Memory B cell (primary cell): ENCODE measurements around the gene FRZB.

Experiments
- ATAC-seq: fragments of 150-1000 bp; cut with Tn5 transposase; 2 replicates; pipeline ENCODE4 v1.10.0; 2021; ENCODE audit warnings: low read depth, mild to moderate bottlenecking, moderate library complexity
- DNase-seq, 2 donors: peaks; one replicate each; pipeline ENCODE4 v3.0.0; 2022; ENCODE audit warnings: low spot score in 2 of 2
- H3K27ac Mint-ChIP-seq: one replicate; pipeline ENCODE4 v1.8.0; 2022; ENCODE audit warnings: mild to moderate bottlenecking, moderate library complexity, mixed read lengths
- H3K27me3 Mint-ChIP-seq: one replicate; pipeline ENCODE4 v1.8.0; 2022; ENCODE audit warnings: mixed read lengths
- H3K36me3 Mint-ChIP-seq: one replicate; pipeline ENCODE4 v1.8.0; 2022; ENCODE audit warnings: mild to moderate bottlenecking, mixed read lengths
- H3K4me1 Mint-ChIP-seq: one replicate; pipeline ENCODE4 v1.8.0; 2022; ENCODE audit warnings: mixed read lengths
- H3K4me3 Mint-ChIP-seq: one replicate; pipeline ENCODE4 v1.8.0; 2022; ENCODE audit warnings: mild to moderate bottlenecking, moderate library complexity, mixed read lengths
- H3K9me3 Mint-ChIP-seq: one replicate; pipeline ENCODE4 v1.8.0; 2022; ENCODE audit warnings: mixed read lengths

The FRZB gene

GRCh38 chr2:182870227-182870626 is 3.8 kb upstream of the FRZB start:
- H3K36me3 Mint-ChIP-seq: no peaks in the 10 kb centered on the region
- H3K4me3 Mint-ChIP-seq: no peak overlapping the region
- H3K27ac Mint-ChIP-seq: no peak overlapping the region
- no peak for DNase-seq
- H3K27me3 Mint-ChIP-seq: peaks cover 19% of the 10 kb centered on the region
- ATAC-seq: no peak
- peaks cover 12% of the 10 kb centered on the region for H3K4me1 Mint-ChIP-seq
- peaks cover 6% of the 10 kb centered on the region for H3K9me3 Mint-ChIP-seq

DNA sequence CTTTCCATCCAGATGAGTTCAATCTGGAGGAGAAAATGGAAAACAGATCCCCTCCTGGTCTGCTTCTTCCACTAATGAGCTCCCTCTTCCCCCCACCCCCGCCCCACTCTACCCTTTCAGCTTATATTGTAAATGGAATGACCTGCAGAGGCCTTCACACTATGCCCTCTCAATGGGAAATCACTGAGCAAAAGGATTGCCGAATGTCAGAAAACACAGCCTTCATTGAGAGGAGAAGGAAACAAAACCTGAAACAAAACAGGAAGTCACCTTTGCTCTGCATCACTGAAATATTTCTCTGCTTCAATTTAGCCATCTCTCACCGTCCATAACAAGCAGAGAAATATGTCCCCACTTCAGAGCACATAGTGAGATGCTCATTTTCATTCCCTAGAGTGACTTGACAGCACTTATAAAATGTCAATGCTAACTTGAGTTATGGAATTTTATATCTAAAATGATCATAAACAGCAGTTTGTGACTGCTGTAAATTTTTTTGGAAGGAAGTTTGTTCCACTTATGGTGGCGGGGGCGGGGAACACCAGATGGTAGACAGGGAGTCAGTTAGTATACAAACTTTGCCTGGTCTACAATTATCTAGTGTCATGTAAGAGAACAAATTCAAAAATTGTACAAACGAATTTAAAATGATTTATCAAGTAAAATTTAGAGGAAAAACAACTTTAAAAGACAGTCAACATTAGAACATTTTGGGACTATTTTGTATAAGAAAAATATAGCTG is 1.8 kb upstream of the FRZB start:
- peaks cover 1% of the 10 kb centered on the region for H3K9me3 Mint-ChIP-seq
- no peak overlapping the region for H3K4me3 Mint-ChIP-seq
- H3K36me3 Mint-ChIP-seq: no peaks in the 10 kb centered on the region
- peak overlapping the region; percentile 18 for H3K27ac Mint-ChIP-seq
- peaks cover 19% of the 10 kb centered on the region for H3K27me3 Mint-ChIP-seq
- H3K4me1 Mint-ChIP-seq: peaks cover 12% of the 10 kb centered on the region
- peak; percentile 38 for ATAC-seq
- DNase-seq: no peak

GRCh38 chr2:182867426-182868053 is 1.1 kb upstream of the FRZB start:
- ATAC-seq (no peak), DNase-seq (no peak)
- no peaks in the 10 kb centered on the region for H3K9me3 Mint-ChIP-seq
- H3K27ac Mint-ChIP-seq: no peak overlapping the region
- H3K4me1 Mint-ChIP-seq: peaks cover 12% of the 10 kb centered on the region
- no peaks in the 10 kb centered on the region for H3K36me3 Mint-ChIP-seq
- H3K27me3 Mint-ChIP-seq: peaks cover 19% of the 10 kb centered on the region
- H3K4me3 Mint-ChIP-seq: no peak overlapping the region

DNA sequence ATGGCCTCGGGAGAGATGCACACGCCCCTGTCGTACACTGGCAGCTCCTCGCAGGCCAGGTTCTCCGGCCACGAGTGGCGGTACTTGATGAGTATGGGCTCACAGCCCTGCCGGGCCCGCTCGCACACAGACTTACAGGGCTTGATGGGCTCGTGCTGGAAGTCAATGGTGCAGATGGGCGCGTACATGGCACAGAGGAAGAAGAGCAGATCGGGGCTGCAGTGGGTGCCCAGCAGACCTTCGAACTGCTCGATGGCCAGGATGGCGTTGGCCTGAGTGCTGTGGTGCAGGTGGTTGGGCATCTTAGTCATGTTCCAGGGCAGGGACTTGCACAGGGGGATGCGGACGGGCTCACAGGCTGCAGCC is 359 bp downstream of the FRZB start:
- DNase-seq: no peak
- peaks cover 17% of the 10 kb centered on the region for H3K27me3 Mint-ChIP-seq
- H3K4me1 Mint-ChIP-seq: peaks cover 12% of the 10 kb centered on the region
- H3K4me3 Mint-ChIP-seq: peak overlapping the region; percentile 47
- no peaks in the 10 kb centered on the region for H3K9me3 Mint-ChIP-seq
- H3K27ac Mint-ChIP-seq: no peak overlapping the region
- ATAC-seq: no peak
- no peaks in the 10 kb centered on the region for H3K36me3 Mint-ChIP-seq

GRCh38 chr2:182864949-182865570 is 1.4 kb downstream of the FRZB start:
- ATAC-seq (no peak), DNase-seq (no peak)
- H3K4me1 Mint-ChIP-seq: peaks cover 12% of the 10 kb centered on the region
- H3K27me3 Mint-ChIP-seq: peaks cover 19% of the 10 kb centered on the region
- H3K4me3 Mint-ChIP-seq: no peak overlapping the region
- H3K27ac Mint-ChIP-seq: no peak overlapping the region
- H3K9me3 Mint-ChIP-seq: no peaks in the 10 kb centered on the region
- H3K36me3 Mint-ChIP-seq: no peaks in the 10 kb centered on the region

- peaks cover 12% of the 10 kb centered on the region for H3K4me1 Mint-ChIP-seq
- peaks cover 19% of the 10 kb centered on the region for H3K27me3 Mint-ChIP-seq
- ATAC-seq: no peak
Observed at GRCh38 chr2:182863642-182864041, 2.8 kb downstream of the FRZB start.

GRCh38 chr2:182862091-182862490 is 4.3 kb downstream of the FRZB start:
- H3K27ac Mint-ChIP-seq: no peak overlapping the region

More at GRCh38 chr2:182863642-182864041, 2.8 kb downstream of the FRZB start:
- H3K36me3 Mint-ChIP-seq: no peaks in the 10 kb centered on the region
- no peaks in the 10 kb centered on the region for H3K9me3 Mint-ChIP-seq
- H3K27ac Mint-ChIP-seq: no peak overlapping the region
- DNase-seq: no peak
- no peak overlapping the region for H3K4me3 Mint-ChIP-seq

GRCh38 chr2:182860858-182861257 is 5.6 kb downstream of the FRZB start:
- peaks cover 3% of the 10 kb centered on the region for H3K4me1 Mint-ChIP-seq
- H3K36me3 Mint-ChIP-seq: no peaks in the 10 kb centered on the region
- no peak overlapping the region for H3K4me3 Mint-ChIP-seq
- ATAC-seq (no peak), DNase-seq (no peak)
- H3K27ac Mint-ChIP-seq: no peak overlapping the region
- H3K27me3 Mint-ChIP-seq: peaks cover 7% of the 10 kb centered on the region
- no peaks in the 10 kb centered on the region for H3K9me3 Mint-ChIP-seq

More at GRCh38 chr2:182862091-182862490, 4.3 kb downstream of the FRZB start:
- no peaks in the 10 kb centered on the region for H3K36me3 Mint-ChIP-seq
- peaks cover 8% of the 10 kb centered on the region for H3K4me1 Mint-ChIP-seq
- ATAC-seq (no peak), DNase-seq (no peak)
- no peaks in the 10 kb centered on the region for H3K9me3 Mint-ChIP-seq
- H3K27me3 Mint-ChIP-seq: peaks cover 15% of the 10 kb centered on the region
- no peak overlapping the region for H3K4me3 Mint-ChIP-seq

DNA sequence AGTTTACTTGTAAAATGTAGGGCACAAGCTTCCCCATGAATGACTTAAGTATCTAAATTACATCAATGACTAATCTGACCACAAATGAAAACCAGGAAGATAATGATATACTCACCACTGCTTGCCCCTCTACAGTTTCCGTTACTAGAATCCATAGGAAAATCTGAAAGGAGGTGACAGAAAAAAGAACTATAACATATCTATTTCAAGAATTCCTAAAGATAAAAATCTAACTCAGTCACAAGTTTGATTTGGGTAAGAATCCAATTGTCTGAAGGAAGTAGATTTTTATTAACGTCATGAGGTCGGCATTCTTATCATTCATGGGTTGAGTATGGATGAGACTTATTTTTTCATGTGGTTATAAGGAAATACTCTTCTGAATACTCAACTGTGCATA is 7.8 kb downstream of the FRZB start:
- no peaks in the 10 kb centered on the region for H3K36me3 Mint-ChIP-seq
- no peak for DNase-seq
- ATAC-seq: no peak
- no peak overlapping the region for H3K27ac Mint-ChIP-seq
- H3K27me3 Mint-ChIP-seq: peaks cover 7% of the 10 kb centered on the region
- no peaks in the 10 kb centered on the region for H3K4me1 Mint-ChIP-seq
- H3K4me3 Mint-ChIP-seq: no peak overlapping the region
- no peaks in the 10 kb centered on the region for H3K9me3 Mint-ChIP-seq

GRCh38 chr2:182855376-182855775 is 11.1 kb downstream of the FRZB start:
- H3K4me1 Mint-ChIP-seq: no peaks in the 10 kb centered on the region
- ATAC-seq (no peak), DNase-seq (no peak)
- H3K27ac Mint-ChIP-seq: no peak overlapping the region
- H3K27me3 Mint-ChIP-seq: peaks cover 10% of the 10 kb centered on the region
- no peak overlapping the region for H3K4me3 Mint-ChIP-seq
- H3K36me3 Mint-ChIP-seq: no peaks in the 10 kb centered on the region
- no peaks in the 10 kb centered on the region for H3K9me3 Mint-ChIP-seq

- H3K4me3 Mint-ChIP-seq: no peak overlapping the region
- no peaks in the 10 kb centered on the region for H3K4me1 Mint-ChIP-seq
- no peaks in the 10 kb centered on the region for H3K36me3 Mint-ChIP-seq
- H3K9me3 Mint-ChIP-seq: no peaks in the 10 kb centered on the region
- ATAC-seq: no peak
- H3K27ac Mint-ChIP-seq: no peak overlapping the region
- peaks cover 8% of the 10 kb centered on the region for H3K27me3 Mint-ChIP-seq
- no peak for DNase-seq
Observed at GRCh38 chr2:182854375-182855105, 11.9 kb downstream of the FRZB start.

DNA sequence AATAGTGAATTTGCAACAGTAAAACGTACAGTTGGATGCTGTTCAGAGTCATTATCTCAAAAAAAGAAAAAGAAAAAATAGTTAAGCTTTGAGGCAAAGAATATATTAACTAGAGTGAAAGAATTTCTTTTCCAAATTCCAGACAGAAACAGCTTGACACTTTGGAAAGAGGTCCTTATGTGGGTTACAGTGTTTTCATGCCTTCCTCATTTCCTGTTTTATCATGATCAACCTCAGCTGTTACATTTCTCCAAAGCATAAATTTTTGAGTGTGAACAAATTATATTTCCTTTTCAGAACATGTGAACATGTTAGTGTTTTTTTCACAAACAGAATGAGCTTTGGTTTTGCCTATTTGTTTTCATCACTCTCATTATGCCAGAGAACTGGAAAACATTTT is 13.6 kb downstream of the FRZB start:
- DNase-seq (no peak), ATAC-seq (no peak)
- Mint-ChIP-seq H3K36me3 (no peaks in the 10 kb centered on the region), H3K4me1 (no peaks in the 10 kb centered on the region), H3K4me3 (no peak overlapping the region), H3K27ac (no peak overlapping the region), H3K27me3 (peaks cover 8% of the 10 kb centered on the region), H3K9me3 (no peaks in the 10 kb centered on the region)

- H3K27me3 Mint-ChIP-seq: peaks cover 8% of the 10 kb centered on the region
Observed at GRCh38 chr2:182852090-182852489, 14.3 kb downstream of the FRZB start.

DNA sequence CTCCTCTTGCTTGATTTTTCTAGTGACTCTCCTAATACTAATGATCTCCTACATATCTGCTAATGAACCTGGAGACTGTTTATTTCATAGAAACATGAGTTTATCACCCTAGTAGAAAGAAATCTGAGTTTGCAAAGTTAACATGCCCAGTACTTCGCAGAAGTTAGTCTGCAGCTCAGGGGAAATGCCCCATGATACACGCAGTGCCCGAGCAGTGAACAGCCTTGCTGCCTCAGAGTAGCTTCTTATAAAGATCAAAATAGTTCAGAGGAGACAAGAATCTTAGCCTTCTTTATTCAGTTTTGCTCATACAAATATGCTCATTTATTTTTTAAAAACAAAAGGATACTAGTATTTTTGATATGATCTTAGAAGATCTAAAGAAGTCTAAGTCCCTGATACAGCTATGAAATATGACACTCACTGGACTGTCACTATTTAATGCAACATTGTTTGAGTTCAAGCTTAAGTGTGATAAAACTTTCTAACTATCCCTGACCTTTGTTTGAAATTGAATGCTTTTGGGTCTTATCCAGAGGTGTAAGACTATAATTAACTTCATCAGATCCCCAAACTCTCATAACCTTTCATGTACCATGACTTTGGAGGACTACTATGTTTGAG is 20.5 kb downstream of the FRZB start:
- no peaks in the 10 kb centered on the region for H3K36me3 Mint-ChIP-seq
- H3K9me3 Mint-ChIP-seq: no peaks in the 10 kb centered on the region
- H3K27me3 Mint-ChIP-seq: peaks cover 4% of the 10 kb centered on the region
- DNase-seq (no peak), ATAC-seq (no peak)
- no peak overlapping the region for H3K4me3 Mint-ChIP-seq
- H3K27ac Mint-ChIP-seq: no peak overlapping the region
- H3K4me1 Mint-ChIP-seq: no peaks in the 10 kb centered on the region

More at GRCh38 chr2:182852090-182852489, 14.3 kb downstream of the FRZB start:
- ATAC-seq (no peak), DNase-seq (no peak)
- no peak overlapping the region for H3K27ac Mint-ChIP-seq
- H3K9me3 Mint-ChIP-seq: no peaks in the 10 kb centered on the region
- H3K36me3 Mint-ChIP-seq: no peaks in the 10 kb centered on the region
- no peak overlapping the region for H3K4me3 Mint-ChIP-seq
- no peaks in the 10 kb centered on the region for H3K4me1 Mint-ChIP-seq
